HG03045 (cell line): Measurements from ENCODE around the gene CDKN2B-AS1.

Source experiments
- ATAC-seq: cut with Tn5 transposase; IDR thresholded peaks from one replicate; pipeline ENCODE4 v1.9.1; 2021; ENCODE audit warnings: mild to moderate bottlenecking, moderate library complexity; ENCODE audit not compliant: unreplicated experiment

CDKN2B-AS1 gene

GRCh38 chr9:22114956-22115355 is 120.4 kb downstream of the CDKN2B-AS1 start:
- ATAC-seq: no peak

- ATAC-seq: no peak
Observed at GRCh38 chr9:22116758-22117157, 122.2 kb downstream of the CDKN2B-AS1 start.

- no peak for ATAC-seq
Observed at GRCh38 chr9:22117511-22118384, 123.2 kb downstream of the CDKN2B-AS1 start.

- ATAC-seq: no peak
Observed at GRCh38 chr9:22118810-22119521, 124.4 kb downstream of the CDKN2B-AS1 start.

- ATAC-seq: no peak
Observed at GRCh38 chr9:22119522-22120158, 125.0 kb downstream of the CDKN2B-AS1 start.

- no peak for ATAC-seq
Observed at GRCh38 chr9:22120159-22120549, 125.6 kb downstream of the CDKN2B-AS1 start.

GRCh38 chr9:22120595-22120994 is 126.0 kb downstream of the CDKN2B-AS1 start:
- ATAC-seq: no peak

GRCh38 chr9:22124263-22125011 is 129.8 kb downstream of the CDKN2B-AS1 start:
- no peak for ATAC-seq

- ATAC-seq: no peak
Observed at GRCh38 chr9:22129133-22129532, 134.5 kb downstream of the CDKN2B-AS1 start.

- no peak for ATAC-seq
Observed at GRCh38 chr9:22129633-22130032, 135.0 kb downstream of the CDKN2B-AS1 start.

- ATAC-seq: no peak
Observed at GRCh38 chr9:22131817-22132216, 137.2 kb downstream of the CDKN2B-AS1 start.

GRCh38 chr9:22134390-22134789 is 139.8 kb downstream of the CDKN2B-AS1 start:
- ATAC-seq: no peak

- ATAC-seq: no peak
Observed at GRCh38 chr9:22136461-22137096, 142.0 kb downstream of the CDKN2B-AS1 start.

- ATAC-seq: no peak
Observed at GRCh38 chr9:22138956-22139660, 144.5 kb downstream of the CDKN2B-AS1 start.

- ATAC-seq: no peak
Observed at GRCh38 chr9:22141908-22142307, 147.3 kb downstream of the CDKN2B-AS1 start.

GRCh38 chr9:22142671-22143070 is 148.1 kb downstream of the CDKN2B-AS1 start:
- ATAC-seq: no peak

- no peak for ATAC-seq
Observed at GRCh38 chr9:22143799-22144625, 149.4 kb downstream of the CDKN2B-AS1 start.

- ATAC-seq: no peak
Observed at GRCh38 chr9:22146604-22147003, 152.0 kb downstream of the CDKN2B-AS1 start.
